Fibroblast of pulmonary artery (primary cell): ENCODE data around the gene FBXL22.

Experiments
- DNase-seq: peaks from one replicate; pipeline ENCODE4 v3.0.0-alpha.2; 2010; ENCODE audit warnings: low read depth
- H3K4me3 ChIP-seq: replicated peaks from 2 replicates; pipeline ENCODE4 v1.5.1; 2011; ENCODE audit warnings: low read depth, mild to moderate bottlenecking, control low read depth, low read length, moderate library complexity
- CTCF ChIP-seq: IDR thresholded peaks from 2 replicates; pipeline ENCODE4 v1.5.1; 2011; ENCODE audit warnings: mild to moderate bottlenecking, control low read depth, low read length, inconsistent platforms; ENCODE audit errors: missing control alignments

The FBXL22 gene

GRCh38 chr15:63636518-63637061, 39.4 kb downstream of the FBXL22 start:
- no peak for DNase-seq
- no peak overlapping the region for H3K4me3 ChIP-seq
- no peak for TF ChIP-seq CTCF

- no peak overlapping the region for H3K4me3 ChIP-seq
- TF ChIP-seq CTCF = no peak
- no peak for DNase-seq
Observed at GRCh38 chr15:63638839-63639238, 41.7 kb downstream of the FBXL22 start.

- H3K4me3 ChIP-seq = no peak overlapping the region
- DNase-seq = no peak
- TF ChIP-seq CTCF = no peak
Observed at GRCh38 chr15:63640146-63640545, 43.0 kb downstream of the FBXL22 start.
